HL-60 (cell line): ENCODE data around the gene PPP1R16B.

Experiments
- DNase-seq, 2 experiments: peaks; one replicate each; pipeline ENCODE4 v3.0.0-alpha.2; 2010 to 2020; ENCODE audit warnings: low read depth in 1 of 2, low spot score in 1 of 2
- H3K27ac ChIP-seq: fragments of 250-450 bp; sonication (Bioruptor Pico); replicated peaks from 2 replicates; pipeline ENCODE4 v1.5.1; 2020; ENCODE audit warnings: mild to moderate bottlenecking, moderate library complexity
- H3K27me3 ChIP-seq: fragments of 250-450 bp; sonication (Bioruptor Pico); 2 replicates; pipeline ENCODE4 v1.5.1; 2021; ENCODE audit warnings: mild to moderate bottlenecking, moderate library complexity; ENCODE audit not compliant: insufficient read depth, poor library complexity, severe bottlenecking
- H3K4me3 ChIP-seq: replicated peaks from 2 replicates; pipeline ENCODE4 v1.5.1; 2011; ENCODE audit warnings: mild to moderate bottlenecking, control low read depth, low read length; ENCODE audit not compliant: insufficient read depth
- CTCF ChIP-seq: IDR thresholded peaks from one replicate; pipeline ENCODE4 v1.5.1; 2011; ENCODE audit warnings: low read length, control low read depth, inconsistent platforms; ENCODE audit not compliant: insufficient read depth
- GABPA ChIP-seq: IDR thresholded peaks from 2 replicates; pipeline ENCODE4 v1.6.1; 2012; ENCODE audit warnings: low read depth
- POLR2AphosphoS5 ChIP-seq: IDR thresholded peaks from 2 replicates; pipeline ENCODE4 v1.6.1; 2012; ENCODE audit warnings: low read depth
- REST ChIP-seq: IDR thresholded peaks from 2 replicates; pipeline ENCODE4 v1.6.1; 2012; ENCODE audit warnings: low read depth; ENCODE audit not compliant: insufficient replicate concordance
- SPI1 ChIP-seq: IDR thresholded peaks from 2 replicates; pipeline ENCODE4 v1.6.1; 2012; ENCODE audit warnings: low read depth, mild to moderate bottlenecking, borderline replicate concordance

The PPP1R16B gene

GRCh38 chr20:38831049-38831691, 25.7 kb downstream of the PPP1R16B start:
- no peak for DNase-seq
- H3K27me3 ChIP-seq: no peaks in the 10 kb centered on the region
- H3K27ac ChIP-seq: no peak overlapping the region
- TF ChIP-seq SPI1 (no peak), REST (no peak), CTCF (no peak), GABPA (no peak), POLR2AphosphoS5 (no peak)
- no peak overlapping the region for H3K4me3 ChIP-seq

- H3K4me3 ChIP-seq: no peak overlapping the region
- H3K27ac ChIP-seq: no peak overlapping the region
- no peak for TF ChIP-seq CTCF
- TF ChIP-seq SPI1: no peak
- no peak for TF ChIP-seq GABPA
- no peak for TF ChIP-seq REST
- no peak for TF ChIP-seq POLR2AphosphoS5
- DNase-seq: no peak
- H3K27me3 ChIP-seq: no peaks in the 10 kb centered on the region
These were observed 26.6 kb downstream of the PPP1R16B start for GRCh38 chr20:38831995-38832620.

GRCh38 chr20:38833154-38833856, 27.8 kb downstream of the PPP1R16B start:
- Histone ChIP-seq H3K27me3 (no peaks in the 10 kb centered on the region), H3K4me3 (no peak overlapping the region), H3K27ac (no peak overlapping the region)
- no peak for DNase-seq
- no peak for TF ChIP-seq SPI1
- no peak for TF ChIP-seq POLR2AphosphoS5
- TF ChIP-seq CTCF: no peak
- no peak for TF ChIP-seq GABPA
- no peak for TF ChIP-seq REST
